A673 (cell line): ENCODE data around the gene NOD2. TPM values are rescaled to one million over a fixed set of nuclear protein-coding genes. Genes with fewer than 3 reads are reported as not detected.

Experiments
- BruUV-seq: library from RNA; stranded (reverse); fragments of 400-500 nt; replicated peaks from 2 replicates; lab custom pipeline; 2021; lab: Mats Ljungman, UMichigan
- CTCF ChIA-PET: fragments of 300-600 bp; sonication (Branson Sonifier 250); formaldehyde crosslinking; loops from one replicate; lab custom pipeline; 2022; ENCODE audit warnings: antibody characterized with exemption; lab: Charles Lee
- POLR2A ChIA-PET: fragments of 300-600 bp; sonication (Branson Sonifier 250); formaldehyde crosslinking; loops from one replicate; lab custom pipeline; 2022; ENCODE audit warnings: antibody characterized with exemption; ENCODE audit not compliant: low non-redundant PET; lab: Charles Lee
- DNase-seq: peaks from one replicate; pipeline ENCODE4 v3.0.0-alpha.2; 2015; ENCODE audit warnings: low spot score
- H3K27ac ChIP-seq: fragments of 200-600 bp; sonication (generic); 2 replicates; pipeline ENCODE4 v1.5.1; 2016; ENCODE audit warnings: mixed run types, low read depth, mild to moderate bottlenecking, mixed read lengths, antibody characterized with exemption, low read length; ENCODE audit not compliant: poor library complexity, severe bottlenecking
- H3K27me3 ChIP-seq: fragments of 200-600 bp; sonication (generic); replicated peaks from 2 replicates; pipeline ENCODE4 v1.6.1; 2017; ENCODE audit warnings: mixed run types, low read depth, mild to moderate bottlenecking, mixed read lengths, antibody characterized with exemption, low read length; ENCODE audit not compliant: insufficient read depth, poor library complexity
- H3K36me3 ChIP-seq: fragments of 200-600 bp; sonication (generic); 2 replicates; pipeline ENCODE4 v1.6.1; 2016; ENCODE audit warnings: mixed run types, mild to moderate bottlenecking, mixed read lengths, antibody characterized with exemption, low read length; ENCODE audit not compliant: insufficient read depth, poor library complexity, severe bottlenecking
- H3K4me1 ChIP-seq: fragments of 200-600 bp; sonication (generic); 2 replicates; pipeline ENCODE4 v1.6.1; 2017; ENCODE audit warnings: mixed run types, mild to moderate bottlenecking, mixed read lengths, antibody characterized with exemption, low read length; ENCODE audit not compliant: insufficient read depth, poor library complexity, severe bottlenecking
- H3K4me3 ChIP-seq: fragments of 200-600 bp; sonication (generic); 2 replicates; pipeline ENCODE4 v1.5.1; 2016; ENCODE audit warnings: low read depth, mixed run types, mild to moderate bottlenecking, mixed read lengths, low read length; ENCODE audit not compliant: poor library complexity, severe bottlenecking
- H3K9me3 ChIP-seq: fragments of 200-600 bp; sonication (generic); 2 replicates; pipeline ENCODE4 v1.6.1; 2016; ENCODE audit warnings: mixed run types, low read depth, mild to moderate bottlenecking, mixed read lengths, antibody characterized with exemption, low read length; ENCODE audit not compliant: poor library complexity, severe bottlenecking
- CTCF ChIP-seq: fragments of 300-800, 200-600 bp; sonication (generic); conservative IDR thresholded peaks from 2 replicates; pipeline ENCODE4 v1.5.1; 2017; ENCODE audit warnings: low read depth, mild to moderate bottlenecking, antibody characterized with exemption, low read length, moderate library complexity, mixed read lengths
- EZH2 ChIP-seq: fragments of 200-600 bp; sonication (generic); IDR thresholded peaks from 2 replicates; pipeline ENCODE4 v1.6.1; 2017; ENCODE audit warnings: borderline replicate concordance, low read depth, mild to moderate bottlenecking, mixed read lengths, antibody characterized with exemption, low read length; ENCODE audit not compliant: poor library complexity, severe bottlenecking
- intact Hi-C: fragments of 100-400 bp; cut with micrococcal nuclease; formaldehyde crosslinking; loops from one replicate; pipeline ENCODE4 v1.10.0; 2022; ENCODE audit not compliant: unreplicated experiment
- total RNA-seq: library from RNA; stranded (reverse); gene quantifications from 2 replicates; pipeline ENCODE4 v1.2.3, GENCODE V29; 2021

The NOD2 gene
- total RNA-seq, 1 experiment from 2014 or later: not detected

GRCh38 chr16:50712956-50713355, 19.6 kb downstream of the NOD2 start:
- Histone ChIP-seq H3K4me1 (no peaks in the 10 kb centered on the region), H3K9me3 (no peaks in the 10 kb centered on the region), H3K27me3 (no peaks in the 10 kb centered on the region), H3K36me3 (no peaks in the 10 kb centered on the region), H3K4me3 (no peak overlapping the region), H3K27ac (no peak overlapping the region)
- no TSS peak for BruUV-seq
- CTCF ChIA-PET: no interaction called here
- DNase-seq: no peak
- intact Hi-C loops: no loop called here
- POLR2A ChIA-PET: no interaction called here
- TF ChIP-seq CTCF (no peak), EZH2 (no peak)

- Histone ChIP-seq H3K9me3 (no peaks in the 10 kb centered on the region), H3K27ac (no peak overlapping the region), H3K4me1 (no peaks in the 10 kb centered on the region), H3K27me3 (no peaks in the 10 kb centered on the region), H3K36me3 (no peaks in the 10 kb centered on the region), H3K4me3 (no peak overlapping the region)
- no peak for DNase-seq
- ChIA-PET POLR2A (no interaction called here), CTCF (no interaction called here)
- no peak for TF ChIP-seq EZH2
- TF ChIP-seq CTCF: no peak
- intact Hi-C loops: no loop called here
- no TSS peak for BruUV-seq
Measured at GRCh38 chr16:50717091-50717490, 23.7 kb downstream of the NOD2 start.

- CTCF ChIA-PET: no interaction called here
- no peaks in the 10 kb centered on the region for H3K36me3 ChIP-seq
- BruUV-seq: no TSS peak
- TF ChIP-seq CTCF: no peak
- no peak for TF ChIP-seq EZH2
- no peak for DNase-seq
- H3K4me1 ChIP-seq: no peaks in the 10 kb centered on the region
- intact Hi-C loops: no loop called here
- POLR2A ChIA-PET: no interaction called here
- no peak overlapping the region for H3K27ac ChIP-seq
- no peak overlapping the region for H3K4me3 ChIP-seq
- H3K9me3 ChIP-seq: no peaks in the 10 kb centered on the region
- no peaks in the 10 kb centered on the region for H3K27me3 ChIP-seq
Measured at GRCh38 chr16:50717494-50717893, 24.1 kb downstream of the NOD2 start.
